IMR-90 (cell line): Measurements from ENCODE around the gene PCDHGB5. TPM values are rescaled to one million over a fixed set of nuclear protein-coding genes. Genes with fewer than 3 reads are reported as not detected.
A peak's percentile ranks its signal among the peaks of the same experiment; 100 is the strongest.

Experiments used
- ATAC-seq: fragments of 200-7000 bp; cut with Tn5 transposase; 2 replicates; pipeline ENCODE4 v1.9.1; 2020; ENCODE audit warnings: low read depth, mild to moderate bottlenecking, moderate library complexity
- BruUV-seq: library from RNA; stranded (reverse); fragments of 400-500 nt; replicated peaks from 2 replicates; lab custom pipeline; 2021; lab: Mats Ljungman, UMichigan
- CTCF ChIA-PET: fragments of 300-600 bp; formaldehyde crosslinking; extraction: SDS; loops from one replicate; lab custom pipeline; 2021; ENCODE audit warnings: antibody characterized with exemption; lab: Yijun Ruan, JAX
- POLR2A ChIA-PET: fragments of 300-600 bp; sonication (Branson Sonifier 250); formaldehyde crosslinking; loops from one replicate; lab custom pipeline; 2022; ENCODE audit warnings: antibody characterized with exemption; ENCODE audit not compliant: unreplicated experiment; lab: Charles Lee
- DNase-seq: peaks from one replicate; pipeline ENCODE4 v3.0.0; 2013
- H2AFZ ChIP-seq: replicated peaks from 2 replicates; pipeline ENCODE3; 2013; ENCODE audit warnings: low read length, mild to moderate bottlenecking; ENCODE audit not compliant: poor library complexity
- H2AK5ac ChIP-seq: 2 replicates; pipeline ENCODE4 v1.6.1; 2013; ENCODE audit warnings: low read depth, low read length, inconsistent platforms
- H2AK9ac ChIP-seq: replicated peaks from 2 replicates; pipeline ENCODE3; 2013; ENCODE audit warnings: mild to moderate bottlenecking, low read depth, low read length, moderate library complexity; ENCODE audit not compliant: poor library complexity
- H2BK120ac ChIP-seq: 2 replicates; pipeline ENCODE4 v1.6.1; 2013; ENCODE audit warnings: low read depth, low read length, inconsistent platforms
- H2BK15ac ChIP-seq: 3 replicates; pipeline ENCODE4 v1.6.1; 2013; ENCODE audit warnings: low read depth, low read length, inconsistent platforms
- H2BK20ac ChIP-seq: 2 replicates; pipeline ENCODE4 v1.6.1; 2013; ENCODE audit warnings: low read depth, mild to moderate bottlenecking, inconsistent platforms, low read length, moderate library complexity
- H2BK5ac ChIP-seq: 2 replicates; pipeline ENCODE4 v1.6.1; 2013; ENCODE audit warnings: mild to moderate bottlenecking, low read depth, low read length, inconsistent platforms; ENCODE audit not compliant: poor library complexity, severe bottlenecking
- H3K14ac ChIP-seq: replicated peaks from 2 replicates; pipeline ENCODE4 v1.6.1; 2013; ENCODE audit warnings: low read depth, low read length, inconsistent platforms
- H3K18ac ChIP-seq: 2 replicates; pipeline ENCODE4 v1.6.1; 2013; ENCODE audit warnings: low read depth, low read length, control low read depth
- H3K23ac ChIP-seq: 2 replicates; pipeline ENCODE4 v1.6.1; 2013; ENCODE audit warnings: low read depth, low read length, inconsistent platforms
- H3K27ac ChIP-seq: 2 replicates; pipeline ENCODE4 v1.5.1; 2013; ENCODE audit warnings: mild to moderate bottlenecking, control low read depth, low read length; ENCODE audit not compliant: insufficient read depth
- H3K27me3 ChIP-seq: 2 replicates; pipeline ENCODE4 v1.6.1; 2013; ENCODE audit warnings: low read length; ENCODE audit not compliant: control insufficient read depth, insufficient read depth
- H3K36me3 ChIP-seq: 2 replicates; pipeline ENCODE4 v1.6.1; 2013; ENCODE audit warnings: low read length, mixed read lengths; ENCODE audit not compliant: control insufficient read depth, insufficient read depth
- H3K4ac ChIP-seq: 2 replicates; pipeline ENCODE4 v1.6.1; 2013; ENCODE audit warnings: low read depth, low read length, inconsistent platforms
- H3K4me1 ChIP-seq: 2 replicates; pipeline ENCODE4 v1.6.1; 2013; ENCODE audit warnings: low read length, mixed read lengths; ENCODE audit not compliant: control insufficient read depth, insufficient read depth
- H3K4me2 ChIP-seq: 2 replicates; pipeline ENCODE4 v1.6.1; 2013; ENCODE audit warnings: low read depth, mild to moderate bottlenecking, control low read depth, low read length, moderate library complexity
- H3K4me3 ChIP-seq: 2 replicates; pipeline ENCODE4 v1.5.1; 2013; ENCODE audit warnings: low read depth, mild to moderate bottlenecking, control low read depth, low read length, moderate library complexity; ENCODE audit not compliant: insufficient read depth
- H3K56ac ChIP-seq: 2 replicates; pipeline ENCODE4 v1.6.1; 2013; ENCODE audit warnings: low read length, inconsistent platforms; ENCODE audit not compliant: insufficient read depth; ENCODE audit errors: extremely low read depth
- H3K79me1 ChIP-seq, 2 experiments: 2 replicates each; pipeline ENCODE4 v1.6.1; 2013; ENCODE audit warnings: low read length in 2 of 2, inconsistent platforms in 1 of 2, low read depth in 1 of 2
- H3K9ac ChIP-seq: 2 replicates; pipeline ENCODE4 v1.6.1; 2013; ENCODE audit warnings: low read depth, low read length, control low read depth
- H3K9me1 ChIP-seq: 2 replicates; pipeline ENCODE4 v1.6.1; 2013; ENCODE audit warnings: low read length, inconsistent platforms; ENCODE audit not compliant: insufficient read depth
- H3K9me3 ChIP-seq: 2 replicates; pipeline ENCODE4 v1.6.1; 2013; ENCODE audit warnings: low read length; ENCODE audit not compliant: control insufficient read depth, insufficient read depth
- H4K20me1 ChIP-seq: 2 replicates; pipeline ENCODE4 v1.6.1; 2013; ENCODE audit warnings: low read length, inconsistent platforms; ENCODE audit not compliant: insufficient read depth
- H4K5ac ChIP-seq: 2 replicates; pipeline ENCODE4 v1.6.1; 2013; ENCODE audit warnings: mild to moderate bottlenecking, low read depth, low read length, control low read depth
- H4K8ac ChIP-seq, 2 experiments: 2 replicates each; pipeline ENCODE4 v1.6.1; 2013; ENCODE audit warnings: low read depth in 2 of 2, low read length in 2 of 2, control low read depth in 1 of 2, inconsistent platforms in 1 of 2
- H4K91ac ChIP-seq: 2 replicates; pipeline ENCODE4 v1.6.1; 2013; ENCODE audit warnings: low read depth, low read length, inconsistent platforms; ENCODE audit not compliant: insufficient read depth
- CTCF ChIP-seq: conservative IDR thresholded peaks from 2 replicates; pipeline ENCODE4 v1.5.1; 2012; ENCODE audit warnings: mild to moderate bottlenecking, low read depth, low read length, improper control_type of control experiment
- POLR2A ChIP-seq: IDR thresholded peaks from 2 replicates; pipeline ENCODE4 v1.6.1; 2012; ENCODE audit warnings: mild to moderate bottlenecking, low read depth, low read length
- RAD21 ChIP-seq: IDR thresholded peaks from 2 replicates; pipeline ENCODE4 v1.6.1; 2012; ENCODE audit warnings: low read length, improper control_type of control experiment
- WGBS, 2 experiments: methylation state at CpG; one replicate each; pipeline versions ENCODE4 v1.1.5 to v1.1.7; 2013; ENCODE audit warnings: missing lambda C conversion rate in 2 of 2; ENCODE audit not compliant: insufficient read length in 1 of 2; ENCODE audit errors: extremely low coverage in 2 of 2; 5-methylcytosine and 5-hydroxymethylcytosine counted together
- dilution Hi-C: fragments of 300-500 bp; cut with HindIII; formaldehyde crosslinking; loops from one replicate; pipeline ENCODE4 v1.14.3; 2018; ENCODE audit warnings: low sequenced_read_pairs; ENCODE audit not compliant: unreplicated experiment
- in situ Hi-C: fragments of 300-500 bp; cut with MboI; formaldehyde crosslinking; loops from 3 replicates; pipeline ENCODE4 v1.14.3; 2019; ENCODE audit warnings: low sequenced_read_pairs, inconsistent platforms, mixed read lengths
- intact Hi-C: fragments of 100-400 bp; cut with micrococcal nuclease; formaldehyde crosslinking; loops from 2 replicates; pipeline ENCODE4 v1.10.0; 2022
- polyA plus RNA-seq, 3 experiments: library from polyadenylated mRNA; depleted of rRNA; stranded (reverse); fragments of >200 nt; gene quantifications; 2 replicates each; pipeline ENCODE4 v1.2.3, GENCODE V29; 2012; ENCODE audit warnings: low replicate concordance in 1 of 3
- total RNA-seq: library from RNA; depleted of rRNA; stranded (reverse); fragments of >200 nt; gene quantifications from 2 replicates; pipeline ENCODE4 v1.2.3, GENCODE V29; 2012

The PCDHGB5 gene
- total and polyA plus RNA-seq, 2 of the 4 experiments (the other 2 are of a cell fraction) = 17.2 to 20.0 TPM

GRCh38 chr5:141359790-141360426, 37.8 kb upstream of the PCDHGB5 start, which contains the start of gene PCDHGB2:
Gene PCDHGB2, plus strand, starts transcription at chr5:141359994. Its CDS starts 142 bp downstream, at chr5:141360136.
- Histone ChIP-seq H3K23ac (no peak within 1 kb of the TSS), H3K4me2 (peak within 1 kb of the TSS; percentile 71; the same call in 1 of the 2 replicates), H4K20me1 (no peaks in the 10 kb centered on the region), H3K36me3 (peaks cover 6% of the 10 kb centered on the region; the same call in 1 of the 2 replicates), H3K9ac (peak within 1 kb of the TSS; percentile 67; the same call in 1 of the 2 replicates), H3K18ac (peak within 1 kb of the TSS; percentile 67; the same call in 1 of the 2 replicates), H2AK5ac (no peak within 1 kb of the TSS), H2BK20ac (no peak within 1 kb of the TSS), H4K91ac (no peak within 1 kb of the TSS), H3K14ac (no peak within 1 kb of the TSS), H3K27me3 (peaks cover 2% of the 10 kb centered on the region; the same call in 1 of the 2 replicates), H3K4me1 (no peaks in the 10 kb centered on the region), H2AFZ (peak within 1 kb of the TSS; percentile 73), H3K27ac (0 out of 2 replicates have a peak within 1 kb of the TSS, but pooled peaks have one; percentile 49), H3K4me3 (peak within 1 kb of the TSS; percentile 61), H2BK120ac (no peak within 1 kb of the TSS), H4K8ac (peak within 1 kb of the TSS in 1 of 2 experiments; percentile 56; a peak in 2 of 4 replicates), H2AK9ac (no peak within 1 kb of the TSS), H4K5ac (peak within 1 kb of the TSS; percentile 67; the same call in 1 of the 2 replicates), H3K56ac (no peak within 1 kb of the TSS), H3K9me3 (peaks cover 63% of the 10 kb centered on the region), H3K4ac (peak within 1 kb of the TSS; percentile 38; the same call in 1 of the 2 replicates), H2BK5ac (no peak within 1 kb of the TSS), H3K9me1 (no peaks in the 10 kb centered on the region), H3K79me1 (no peaks in the 10 kb centered on the region; a peak in 1 of 4 replicates), H2BK15ac (no peak within 1 kb of the TSS)
- ChIA-PET POLR2A (no interaction called here), CTCF (interaction anchor here (0.7 kb wide), 1 partner anchor 39 kb away, joined by 3 read pairs; the partner anchor contains the start of gene TAF7)
- dilution Hi-C loops = no loop called here
- DNase-seq = peak; percentile 64
- TF ChIP-seq RAD21 (peak; percentile 45), POLR2A (no peak), CTCF (peak; percentile 48)
- 24% methylated on average over 8 of the region's 24 CpGs; no CpG with 5 or more reads in 1 of the 2 experiments for WGBS, 2 experiments
- peak; percentile 38 for ATAC-seq
- BruUV-seq = no TSS peak
- intact Hi-C loops = loop anchor here (5.0 kb wide), 1 partner anchor 33 kb away; no protein-coding TSS in a partner anchor
- in situ Hi-C loops = no loop called here
